Measurements from ENCODE around the gene EIF4E2.
A peak's percentile ranks its signal among the peaks of the same experiment; 100 is the strongest.

The EIF4E2 gene

GRCh38 chr2:232550354-232551249 is at the start of gene EIF4E2, which contains the start of gene TIGD1:
Gene EIF4E2 (plus strand): TSS chr2:232550689. CDS start chr2:232550725, 36 bp downstream.
Gene TIGD1 (minus strand): TSS chr2:232550557. CDS start chr2:232549882, 675 bp downstream.
- H3K36me3 Mint-ChIP-seq (ENCODE audit: low read depth) = peaks cover 68% of the 10 kb centered on the region
- peak within 1 kb of the TSS; percentile 96 to 100 (median 99) for H3K27ac Mint-ChIP-seq
- peaks cover 24% of the 10 kb centered on the region for H3K9me3 Mint-ChIP-seq
- no peaks in the 10 kb centered on the region for H3K27me3 Mint-ChIP-seq (ENCODE audit: low read depth)
- TF ChIP-seq CTCF (IDR thresholded peaks at IDR 0.05; ENCODE audit: unreplicated experiment in 3 of 3) = peak; percentile 20 to 50 (median 46)
- peaks cover 30% of the 10 kb centered on the region for H3K4me1 Mint-ChIP-seq
- H3K4me3 Mint-ChIP-seq = peak within 1 kb of the TSS; percentile 95 to 100 (median 95)

- peak overlapping the region; percentile 29 to 61 (median 34) for H3K4me3 Mint-ChIP-seq
- H3K27me3 Mint-ChIP-seq (ENCODE audit: low read depth) = peaks cover 68% of the 10 kb centered on the region
- H3K27ac Mint-ChIP-seq = peak overlapping the region in 1 of 3 experiments; percentile 23
- peaks cover 20% of the 10 kb centered on the region for H3K4me1 Mint-ChIP-seq
- H3K9me3 Mint-ChIP-seq = no peaks in the 10 kb centered on the region
- H3K36me3 Mint-ChIP-seq (ENCODE audit: low read depth) = no peaks in the 10 kb centered on the region
- TF ChIP-seq CTCF (IDR thresholded peaks at IDR 0.05; ENCODE audit: unreplicated experiment in 3 of 3) = no peak
These were observed 49.1 kb upstream of the EIF4E2 start for GRCh38 chr2:232501331-232501771.

- Mint-ChIP-seq H3K27ac (peak overlapping the region in 1 of 3 experiments; percentile 23), H3K4me3 (peak overlapping the region; percentile 34 to 61 (median 52)), H3K27me3 (ENCODE audit: low read depth) (peaks cover 72% of the 10 kb centered on the region), H3K4me1 (peaks cover 20% of the 10 kb centered on the region), H3K9me3 (no peaks in the 10 kb centered on the region), H3K36me3 (ENCODE audit: low read depth) (no peaks in the 10 kb centered on the region)
- no peak for TF ChIP-seq CTCF (IDR thresholded peaks at IDR 0.05; ENCODE audit: unreplicated experiment in 3 of 3)
These were observed 48.6 kb upstream of the EIF4E2 start for GRCh38 chr2:232501794-232502390.

GRCh38 chr2:232502511-232502910 is 48.0 kb upstream of the EIF4E2 start:
- H3K27ac Mint-ChIP-seq = peak overlapping the region in 1 of 3 experiments; percentile 12

More at GRCh38 chr2:232502511-232502910, 48.0 kb upstream of the EIF4E2 start:
- Mint-ChIP-seq H3K9me3 (no peaks in the 10 kb centered on the region), H3K4me3 (peak overlapping the region; percentile 60 to 84 (median 80)), H3K36me3 (ENCODE audit: low read depth) (no peaks in the 10 kb centered on the region), H3K27me3 (ENCODE audit: low read depth) (peaks cover 72% of the 10 kb centered on the region), H3K4me1 (peaks cover 20% of the 10 kb centered on the region)
- no peak for TF ChIP-seq CTCF (IDR thresholded peaks at IDR 0.05; ENCODE audit: unreplicated experiment in 3 of 3)
